ENCODE measurements around the gene NCKAP5.

GRCh38 chr2:132850688-132851087 lies 717.6 kb downstream of the NCKAP5 start:
- TF ChIP-seq CTCF (IDR thresholded peaks at IDR 0.05) (no peak), POLR2AphosphoS5 (IDR thresholded peaks at IDR 0.05; ENCODE audit: insufficient read depth in 1 of 2, low read depth in 1 of 2) (no peak), POLR2A (IDR thresholded peaks at IDR 0.05) (no peak)

Data from vagina (tissue), 2 donors.